Liver (tissue), 9 donors: Measurements from ENCODE around the gene AADACL4. TPM values are rescaled to one million over a fixed set of nuclear protein-coding genes. Genes with fewer than 3 reads are reported as not detected.

Experiments
- DNase-seq: peaks from one replicate; pipeline ENCODE4 v3.0.0-alpha.2; 2017; ENCODE audit warnings: low spot score
- H3K27ac ChIP-seq, 2 donors: one replicate each; pipeline ENCODE4 v1.7.0; 2013; ENCODE audit warnings: inconsistent platforms in 2 of 2, low read length in 2 of 2, control low read depth in 1 of 2, low read depth in 1 of 2, mild to moderate bottlenecking in 1 of 2
- H3K27me3 ChIP-seq, 4 donors: one replicate each; pipeline versions ENCODE4 v1.6.1 to v1.7.0; 2013; ENCODE audit warnings: low read length in 3 of 4, inconsistent platforms in 1 of 4, mild to moderate bottlenecking in 1 of 4, moderate library complexity in 1 of 4; ENCODE audit not compliant: control insufficient read depth in 4 of 4, insufficient read depth in 4 of 4
- H3K36me3 ChIP-seq, 4 donors: one replicate each; pipeline versions ENCODE4 v1.6.1 to v1.7.0; 2013; ENCODE audit warnings: low read length in 3 of 4, mild to moderate bottlenecking in 3 of 4, low read depth in 1 of 4, moderate library complexity in 1 of 4; ENCODE audit not compliant: control insufficient read depth in 4 of 4, insufficient read depth in 3 of 4
- H3K4me1 ChIP-seq, 4 donors: one replicate each; pipeline versions ENCODE4 v1.6.1 to v1.7.0; 2013; ENCODE audit warnings: low read length in 3 of 4, mild to moderate bottlenecking in 3 of 4, moderate library complexity in 1 of 4; ENCODE audit not compliant: control insufficient read depth in 4 of 4, insufficient read depth in 4 of 4
- H3K4me3 ChIP-seq, 3 donors: one replicate each; pipeline versions ENCODE4 v1.6.1 to v1.7.0; 2013; ENCODE audit warnings: low read length in 3 of 3, control low read depth in 1 of 3, low read depth in 1 of 3, mild to moderate bottlenecking in 1 of 3
- H3K9ac ChIP-seq, 2 donors: one replicate each; pipeline ENCODE4 v1.7.0; 2013; ENCODE audit warnings: low read length in 2 of 2, mild to moderate bottlenecking in 2 of 2, moderate library complexity in 2 of 2, control low read depth in 1 of 2, low read depth in 1 of 2
- H3K9me3 ChIP-seq, 4 donors: one replicate each; pipeline versions ENCODE4 v1.6.1 to v1.7.0; 2013; ENCODE audit warnings: low read length in 3 of 4; ENCODE audit not compliant: control insufficient read depth in 4 of 4
- CTCF ChIP-seq: fragments of 150-350 bp; IDR thresholded peaks from 2 replicates; pipeline ENCODE4 v1.5.1; 2017; ENCODE audit warnings: improper control_type of control experiment, low read depth, low read length; ENCODE audit not compliant: missing input control
- EGR1 ChIP-seq, 2 donors: IDR thresholded peaks; 2 replicates each; pipeline ENCODE4 v1.6.1; 2016 to 2018; ENCODE audit warnings: antibody characterized with exemption in 2 of 2, low read depth in 2 of 2
- FOXA1 ChIP-seq: IDR thresholded peaks from 2 replicates; pipeline ENCODE4 v1.6.1; 2016; ENCODE audit warnings: antibody characterized with exemption
- FOXA2 ChIP-seq: IDR thresholded peaks from 2 replicates; pipeline ENCODE4 v1.6.1; 2016; ENCODE audit warnings: antibody characterized with exemption
- GABPA ChIP-seq, 2 donors: IDR thresholded peaks in 1 of 2; conservative IDR thresholded peaks in 1 of 2; 2 replicates each; pipeline ENCODE4 v1.6.1; 2016; ENCODE audit warnings: antibody characterized with exemption in 2 of 2, mild to moderate bottlenecking in 1 of 2, moderate library complexity in 1 of 2
- HNF4G ChIP-seq: IDR thresholded peaks from 2 replicates; pipeline ENCODE4 v1.6.1; 2016; ENCODE audit warnings: antibody characterized with exemption
- NR2F2 ChIP-seq: IDR thresholded peaks from 2 replicates; pipeline ENCODE4 v1.6.1; 2016; ENCODE audit warnings: antibody characterized with exemption
- RAD21 ChIP-seq, 2 donors: IDR thresholded peaks; 2 replicates each; pipeline ENCODE4 v1.6.1; 2016; ENCODE audit warnings: antibody characterized with exemption in 2 of 2, mild to moderate bottlenecking in 2 of 2
- RXRA ChIP-seq, 2 donors: IDR thresholded peaks; 2 replicates each; pipeline ENCODE4 v1.6.1; 2017 to 2018; ENCODE audit warnings: antibody characterized with exemption in 2 of 2, mild to moderate bottlenecking in 1 of 2
- SP1 ChIP-seq: IDR thresholded peaks from 2 replicates; pipeline ENCODE4 v1.6.1; 2018; ENCODE audit warnings: antibody characterized with exemption, mild to moderate bottlenecking
- TAF1 ChIP-seq: conservative IDR thresholded peaks from 2 replicates; pipeline ENCODE4 v1.6.1; 2016; ENCODE audit warnings: antibody characterized with exemption, mild to moderate bottlenecking
- YY1 ChIP-seq: IDR thresholded peaks from 2 replicates; pipeline ENCODE4 v1.6.1; 2016; ENCODE audit warnings: antibody characterized with exemption, mild to moderate bottlenecking
- WGBS: extraction: QIAGEN DNeasy Blood & Tissue Kit; methylation state at CpG from one replicate; pipeline ENCODE4 v1.1.7; 2013; 5-methylcytosine and 5-hydroxymethylcytosine counted together
- polyA plus RNA-seq, 2 donors: library from polyadenylated mRNA; stranded (reverse) in 1 of 2; unstranded in 1 of 2; fragments of 200-250 nt in 1 of 2; fragments of >200 nt in 1 of 2; fragmentation: Nextera tagmentation in 1 of 2; extraction: Ambion mirVana in 1 of 2; gene quantifications; one replicate each; pipeline versions ENCODE4 v1.2.1 to v1.2.3, GENCODE V29; 2013 to 2015
- total RNA-seq, 2 donors: library from RNA; depleted of rRNA; stranded (reverse); fragments of >200 nt; gene quantifications; one replicate each; pipeline ENCODE4 v1.2.3, GENCODE V29; 2014
- TF ChIP-seq, protein P1 (sequence below): IDR thresholded peaks from 2 replicates; pipeline ENCODE4 v1.6.1; 2016; ENCODE audit warnings: antibody characterized with exemption
- TF ChIP-seq, protein P2 (sequence below): IDR thresholded peaks from 2 replicates; pipeline ENCODE4 v1.6.1; 2016; ENCODE audit warnings: antibody characterized with exemption
- TF ChIP-seq, protein P3 (sequence below): IDR thresholded peaks from 2 replicates; pipeline ENCODE4 v1.6.1; 2016; ENCODE audit warnings: antibody characterized with exemption
- TF ChIP-seq, protein P4 (sequence below): IDR thresholded peaks from 2 replicates; pipeline ENCODE4 v1.6.1; 2016; ENCODE audit warnings: antibody characterized with exemption, mild to moderate bottlenecking
- donor health status: healthy.
- donor health status: healthy.
- donor health status: healthy.
- donor health status: healthy.
- donor health status: healthy.

Gene AADACL4
- total and polyA plus RNA-seq, 4 donors = not detected

GRCh38 chr1:12706061-12706460, 62.2 kb downstream of the AADACL4 start:
- 72% methylated on average over 3 of the region's 3 CpGs for WGBS

GRCh38 chr1:12708396-12709090, 64.7 kb downstream of the AADACL4 start:
- peaks cover 0 to 6% (median 3%) of the 10 kb centered on the region in 4 donors for H3K9me3 ChIP-seq
- 71% methylated on average over 4 of the region's 4 CpGs for WGBS
- H3K9ac ChIP-seq = no peak overlapping the region
- TF ChIP-seq FOXA1 = no peak
- TF ChIP-seq TAF1 = no peak
- TF ChIP-seq RAD21 (IDR thresholded peaks at IDR 0.05) = no peak
- TF ChIP-seq RXRA (IDR thresholded peaks at IDR 0.05) = no peak
- no peak for TF ChIP-seq FOXA2
- TF ChIP-seq, protein P1, sequence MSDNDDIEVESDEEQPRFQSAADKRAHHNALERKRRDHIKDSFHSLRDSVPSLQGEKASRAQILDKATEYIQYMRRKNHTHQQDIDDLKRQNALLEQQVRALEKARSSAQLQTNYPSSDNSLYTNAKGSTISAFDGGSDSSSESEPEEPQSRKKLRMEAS = no peak
- TF ChIP-seq NR2F2 = no peak
- H3K4me1 ChIP-seq = no peaks in the 10 kb centered on the region
- H3K27ac ChIP-seq = no peak overlapping the region
- H3K36me3 ChIP-seq = no peaks in the 10 kb centered on the region
- H3K27me3 ChIP-seq = no peaks in the 10 kb centered on the region
- no peak overlapping the region for H3K4me3 ChIP-seq
- no peak for DNase-seq

More at GRCh38 chr1:12706061-12706460, 62.2 kb downstream of the AADACL4 start:
- DNase-seq = no peak
- Histone ChIP-seq H3K27me3 (no peaks in the 10 kb centered on the region), H3K27ac (no peak overlapping the region), H3K4me1 (no peaks in the 10 kb centered on the region), H3K9me3 (peaks cover 0 to 6% (median 6%) of the 10 kb centered on the region in 4 donors), H3K36me3 (no peaks in the 10 kb centered on the region), H3K9ac (no peak overlapping the region), H3K4me3 (no peak overlapping the region)
- TF ChIP-seq SP1 = no peak

GRCh38 chr1:12709091-12709491, 65.2 kb downstream of the AADACL4 start:
- TF ChIP-seq, protein P1 = no peak
- TF ChIP-seq HNF4G = no peak
- no peak for TF ChIP-seq FOXA1
- no peak for TF ChIP-seq NR2F2
- no peak for TF ChIP-seq EGR1 (IDR thresholded peaks at IDR 0.05; ENCODE audit: low read depth in 2 of 2)
- TF ChIP-seq SP1 = no peak
- no peak for TF ChIP-seq TAF1
- TF ChIP-seq GABPA (IDR thresholded peaks at IDR 0.05 in 1 of 2, conservative IDR thresholded peaks at IDR 0.05 in 1 of 2) = no peak
- no peak for TF ChIP-seq RXRA (IDR thresholded peaks at IDR 0.05)
- TF ChIP-seq, protein P2, sequence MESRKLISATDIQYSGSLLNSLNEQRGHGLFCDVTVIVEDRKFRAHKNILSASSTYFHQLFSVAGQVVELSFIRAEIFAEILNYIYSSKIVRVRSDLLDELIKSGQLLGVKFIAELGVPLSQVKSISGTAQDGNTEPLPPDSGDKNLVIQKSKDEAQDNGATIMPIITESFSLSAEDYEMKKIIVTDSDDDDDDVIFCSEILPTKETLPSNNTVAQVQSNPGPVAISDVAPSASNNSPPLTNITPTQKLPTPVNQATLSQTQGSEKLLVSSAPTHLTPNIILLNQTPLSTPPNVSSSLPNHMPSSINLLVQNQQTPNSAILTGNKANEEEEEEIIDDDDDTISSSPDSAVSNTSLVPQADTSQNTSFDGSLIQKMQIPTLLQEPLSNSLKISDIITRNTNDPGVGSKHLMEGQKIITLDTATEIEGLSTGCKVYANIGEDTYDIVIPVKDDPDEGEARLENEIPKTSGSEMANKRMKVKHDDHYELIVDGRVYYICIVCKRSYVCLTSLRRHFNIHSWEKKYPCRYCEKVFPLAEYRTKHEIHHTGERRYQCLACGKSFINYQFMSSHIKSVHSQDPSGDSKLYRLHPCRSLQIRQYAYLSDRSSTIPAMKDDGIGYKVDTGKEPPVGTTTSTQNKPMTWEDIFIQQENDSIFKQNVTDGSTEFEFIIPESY = no peak
- TF ChIP-seq, protein P3, sequence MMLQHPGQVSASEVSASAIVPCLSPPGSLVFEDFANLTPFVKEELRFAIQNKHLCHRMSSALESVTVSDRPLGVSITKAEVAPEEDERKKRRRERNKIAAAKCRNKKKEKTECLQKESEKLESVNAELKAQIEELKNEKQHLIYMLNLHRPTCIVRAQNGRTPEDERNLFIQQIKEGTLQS = no peak
- TF ChIP-seq, protein P4, sequence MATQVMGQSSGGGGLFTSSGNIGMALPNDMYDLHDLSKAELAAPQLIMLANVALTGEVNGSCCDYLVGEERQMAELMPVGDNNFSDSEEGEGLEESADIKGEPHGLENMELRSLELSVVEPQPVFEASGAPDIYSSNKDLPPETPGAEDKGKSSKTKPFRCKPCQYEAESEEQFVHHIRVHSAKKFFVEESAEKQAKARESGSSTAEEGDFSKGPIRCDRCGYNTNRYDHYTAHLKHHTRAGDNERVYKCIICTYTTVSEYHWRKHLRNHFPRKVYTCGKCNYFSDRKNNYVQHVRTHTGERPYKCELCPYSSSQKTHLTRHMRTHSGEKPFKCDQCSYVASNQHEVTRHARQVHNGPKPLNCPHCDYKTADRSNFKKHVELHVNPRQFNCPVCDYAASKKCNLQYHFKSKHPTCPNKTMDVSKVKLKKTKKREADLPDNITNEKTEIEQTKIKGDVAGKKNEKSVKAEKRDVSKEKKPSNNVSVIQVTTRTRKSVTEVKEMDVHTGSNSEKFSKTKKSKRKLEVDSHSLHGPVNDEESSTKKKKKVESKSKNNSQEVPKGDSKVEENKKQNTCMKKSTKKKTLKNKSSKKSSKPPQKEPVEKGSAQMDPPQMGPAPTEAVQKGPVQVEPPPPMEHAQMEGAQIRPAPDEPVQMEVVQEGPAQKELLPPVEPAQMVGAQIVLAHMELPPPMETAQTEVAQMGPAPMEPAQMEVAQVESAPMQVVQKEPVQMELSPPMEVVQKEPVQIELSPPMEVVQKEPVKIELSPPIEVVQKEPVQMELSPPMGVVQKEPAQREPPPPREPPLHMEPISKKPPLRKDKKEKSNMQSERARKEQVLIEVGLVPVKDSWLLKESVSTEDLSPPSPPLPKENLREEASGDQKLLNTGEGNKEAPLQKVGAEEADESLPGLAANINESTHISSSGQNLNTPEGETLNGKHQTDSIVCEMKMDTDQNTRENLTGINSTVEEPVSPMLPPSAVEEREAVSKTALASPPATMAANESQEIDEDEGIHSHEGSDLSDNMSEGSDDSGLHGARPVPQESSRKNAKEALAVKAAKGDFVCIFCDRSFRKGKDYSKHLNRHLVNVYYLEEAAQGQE = no peak
- TF ChIP-seq FOXA2 = no peak
- no peak for TF ChIP-seq CTCF
- TF ChIP-seq YY1 = no peak
- Histone ChIP-seq H3K9me3 (peaks cover 0 to 4% (median under 1%) of the 10 kb centered on the region in 4 donors), H3K9ac (no peak overlapping the region), H3K27ac (no peak overlapping the region), H3K27me3 (no peaks in the 10 kb centered on the region), H3K4me3 (no peak overlapping the region), H3K36me3 (no peaks in the 10 kb centered on the region), H3K4me1 (no peaks in the 10 kb centered on the region)
- DNase-seq = no peak
- 16% methylated on average over 1 of the region's 1 CpG for WGBS
